DND-41 (cell line): ENCODE measurements around the gene PI4KA.

ENCODE experiments used
- CTCF ChIP-seq: IDR thresholded peaks from 2 replicates; pipeline ENCODE4 v1.5.1; 2012; ENCODE audit warnings: borderline replicate concordance, low read length, moderate library complexity, mild to moderate bottlenecking; ENCODE audit not compliant: poor library complexity, severe bottlenecking; ENCODE audit errors: extremely low read depth
- EZH2 ChIP-seq: IDR thresholded peaks from 3 replicates; pipeline ENCODE4 v1.6.1; 2012; ENCODE audit warnings: borderline replicate concordance, low read depth, mild to moderate bottlenecking, moderate library complexity, low read length, inconsistent platforms; ENCODE audit not compliant: severe bottlenecking

- no peak for TF ChIP-seq CTCF
- no peak for TF ChIP-seq EZH2
These were observed 29.0 kb downstream of the PI4KA start for GRCh38 chr22:20829491-20830134.
